ENCODE data around the gene PLEKHG5.

The PLEKHG5 gene

DNA sequence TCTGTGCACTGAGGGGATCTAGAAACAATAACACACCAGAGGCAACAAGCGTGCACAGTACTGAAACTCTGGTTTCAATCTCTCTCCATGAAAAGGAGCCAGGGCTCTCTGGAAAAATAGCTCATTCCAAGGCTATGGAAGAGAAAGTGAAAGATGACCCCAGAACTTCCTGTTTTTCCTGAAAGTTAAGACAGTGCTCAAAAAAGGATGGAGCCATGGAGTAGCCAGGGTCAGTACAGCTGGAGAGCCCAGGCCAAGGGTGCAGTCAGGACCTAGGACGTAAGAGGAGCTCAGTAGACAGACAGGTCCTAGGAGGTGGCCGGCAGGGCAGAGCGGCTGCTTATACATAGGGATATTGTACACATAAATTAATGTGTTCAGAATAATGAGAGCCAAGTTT, 43.7 kb upstream of the PLEKHG5 start:
- Histone ChIP-seq H3K27ac (ENCODE audit: low read depth, low read length, poor library complexity, severe bottlenecking) (no peak overlapping the region), H2AFZ (ENCODE audit: low read length) (no peak overlapping the region), H3K9me2 (ENCODE audit: low read depth, low read length) (no peaks in the 10 kb centered on the region), H3K9ac (ENCODE audit: low read length) (no peak overlapping the region), H3K4me3 (ENCODE audit: low read depth, low read length, poor library complexity, severe bottlenecking) (no peak overlapping the region), H3K4me1 (ENCODE audit: insufficient read depth, low read length, severe bottlenecking) (no peaks in the 10 kb centered on the region), H3K79me2 (ENCODE audit: insufficient read depth, low read length) (no peaks in the 10 kb centered on the region), H3F3A (ENCODE audit: insufficient read depth, low read length) (no peaks in the 10 kb centered on the region), H4K20me1 (ENCODE audit: insufficient read depth, low read length) (no peaks in the 10 kb centered on the region), H3K27me3 (ENCODE audit: insufficient read depth, low read length) (no peaks in the 10 kb centered on the region), H3K9me3 (ENCODE audit: low read length) (no peaks in the 10 kb centered on the region), H3K4me2 (ENCODE audit: low read length) (no peak overlapping the region), H3K36me3 (ENCODE audit: insufficient read depth, low read length) (peaks cover 87% of the 10 kb centered on the region)
- no peak for TF ChIP-seq CTCF (IDR thresholded peaks at IDR 0.05; ENCODE audit: low read length)
- TF ChIP-seq EZH2 (IDR thresholded peaks at IDR 0.05; ENCODE audit: borderline replicate concordance, low read length), result no peak

DNA sequence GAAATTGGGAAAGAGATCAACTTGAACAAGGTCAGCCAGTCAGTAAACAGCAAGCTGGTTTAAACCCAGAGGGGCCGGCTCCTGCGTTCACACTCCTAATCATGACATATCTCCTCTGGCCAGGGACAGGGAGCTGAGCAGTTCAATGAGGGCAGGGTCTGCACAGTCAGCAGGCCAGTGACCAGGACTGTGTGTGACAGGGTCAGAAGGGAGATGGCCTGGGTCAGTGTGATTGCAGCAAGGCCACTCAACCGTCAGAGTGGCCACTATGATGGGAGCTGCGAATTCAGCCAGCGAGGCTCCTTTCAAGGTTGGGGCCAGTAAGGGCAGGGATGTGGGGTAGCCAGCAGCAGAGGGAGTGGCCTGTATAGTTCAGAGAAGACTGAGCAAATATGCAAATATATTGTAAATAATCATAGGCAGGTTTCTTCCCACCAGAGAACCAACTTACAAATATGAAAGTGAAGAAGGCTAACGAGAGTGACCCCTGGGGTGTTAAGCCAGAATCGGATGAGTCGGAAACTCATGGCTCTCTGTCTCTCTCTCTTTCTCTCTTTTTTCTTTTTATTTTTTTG, 42.9 kb upstream of the PLEKHG5 start:
- H4K20me1 ChIP-seq (ENCODE audit: insufficient read depth, low read length), result no peaks in the 10 kb centered on the region
- no peak overlapping the region for H2AFZ ChIP-seq (ENCODE audit: low read length)

GRCh38 chr1:6531996-6532395, 40.5 kb upstream of the PLEKHG5 start:
- Histone ChIP-seq H3K9ac (ENCODE audit: low read length) (no peak overlapping the region), H3K9me2 (ENCODE audit: low read depth, low read length) (no peaks in the 10 kb centered on the region), H2AFZ (ENCODE audit: low read length) (no peak overlapping the region), H3K9me3 (ENCODE audit: low read length) (no peaks in the 10 kb centered on the region), H3K4me3 (ENCODE audit: low read depth, low read length, poor library complexity, severe bottlenecking) (no peak overlapping the region), H3K27me3 (ENCODE audit: insufficient read depth, low read length) (no peaks in the 10 kb centered on the region), H3K4me1 (ENCODE audit: insufficient read depth, low read length, severe bottlenecking) (no peaks in the 10 kb centered on the region), H4K20me1 (ENCODE audit: insufficient read depth, low read length) (no peaks in the 10 kb centered on the region), H3K36me3 (ENCODE audit: insufficient read depth, low read length) (peaks cover 86% of the 10 kb centered on the region), H3K79me2 (ENCODE audit: insufficient read depth, low read length) (no peaks in the 10 kb centered on the region), H3K27ac (ENCODE audit: low read depth, low read length, poor library complexity, severe bottlenecking) (no peak overlapping the region), H3K4me2 (ENCODE audit: low read length) (no peak overlapping the region), H3F3A (ENCODE audit: insufficient read depth, low read length) (no peaks in the 10 kb centered on the region)
- TF ChIP-seq CTCF (IDR thresholded peaks at IDR 0.05; ENCODE audit: low read length), result no peak
- TF ChIP-seq EZH2 (IDR thresholded peaks at IDR 0.05; ENCODE audit: borderline replicate concordance, low read length), result no peak

More for the DNA sequence above, 42.9 kb upstream of the PLEKHG5 start:
- Histone ChIP-seq H3K9ac (ENCODE audit: low read length) (no peak overlapping the region), H3K79me2 (ENCODE audit: insufficient read depth, low read length) (no peaks in the 10 kb centered on the region), H3K9me2 (ENCODE audit: low read depth, low read length) (no peaks in the 10 kb centered on the region), H3F3A (ENCODE audit: insufficient read depth, low read length) (no peaks in the 10 kb centered on the region), H3K4me1 (ENCODE audit: insufficient read depth, low read length, severe bottlenecking) (no peaks in the 10 kb centered on the region), H3K27me3 (ENCODE audit: insufficient read depth, low read length) (no peaks in the 10 kb centered on the region), H3K4me3 (ENCODE audit: low read depth, low read length, poor library complexity, severe bottlenecking) (no peak overlapping the region), H3K4me2 (ENCODE audit: low read length) (no peak overlapping the region), H3K9me3 (ENCODE audit: low read length) (no peaks in the 10 kb centered on the region), H3K36me3 (ENCODE audit: insufficient read depth, low read length) (peaks cover 84% of the 10 kb centered on the region), H3K27ac (ENCODE audit: low read depth, low read length, poor library complexity, severe bottlenecking) (no peak overlapping the region)
- TF ChIP-seq CTCF (IDR thresholded peaks at IDR 0.05; ENCODE audit: low read length) (no peak), EZH2 (IDR thresholded peaks at IDR 0.05; ENCODE audit: borderline replicate concordance, low read length) (no peak)
